ENCODE data around the gene MEF2D. TPM values are rescaled to one million over a fixed set of nuclear protein-coding genes. Genes with fewer than 3 reads are reported as not detected.

MEF2D gene
- total and polyA plus RNA-seq, 7 donors, result 43.1 to 258 (median 126) TPM

DNA sequence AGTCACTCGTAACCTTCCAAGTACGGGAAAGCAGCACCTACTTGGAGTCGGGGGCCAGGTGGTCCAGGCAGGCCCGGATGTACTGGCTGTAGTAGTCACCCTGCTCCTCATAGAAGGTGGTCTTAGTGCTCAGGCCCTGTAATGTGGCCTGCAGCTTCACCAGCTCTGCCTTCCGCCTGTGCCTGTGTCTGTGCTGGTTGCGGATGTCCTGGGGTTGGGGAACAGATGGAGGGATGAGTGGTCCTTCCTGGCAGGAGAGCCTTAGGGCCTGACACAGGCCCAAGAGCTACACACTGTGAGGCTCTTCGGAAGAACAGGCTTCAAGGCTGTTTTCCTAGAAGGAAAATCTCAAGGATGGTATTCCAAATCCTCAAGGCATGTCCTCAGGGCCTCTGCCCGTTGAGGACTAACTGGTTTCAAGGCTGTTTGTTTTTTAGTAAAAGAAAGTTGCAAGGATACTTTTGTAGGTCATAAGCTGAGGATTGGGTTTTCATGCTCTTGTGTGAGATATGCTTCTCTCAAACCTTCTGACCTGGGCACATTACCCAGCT is 28.4 kb upstream of the MEF2D start:
- WGBS, 3 donors, result 89 to 94% (median 92%) methylated on average over 8 of the region's 8 CpGs

DNA sequence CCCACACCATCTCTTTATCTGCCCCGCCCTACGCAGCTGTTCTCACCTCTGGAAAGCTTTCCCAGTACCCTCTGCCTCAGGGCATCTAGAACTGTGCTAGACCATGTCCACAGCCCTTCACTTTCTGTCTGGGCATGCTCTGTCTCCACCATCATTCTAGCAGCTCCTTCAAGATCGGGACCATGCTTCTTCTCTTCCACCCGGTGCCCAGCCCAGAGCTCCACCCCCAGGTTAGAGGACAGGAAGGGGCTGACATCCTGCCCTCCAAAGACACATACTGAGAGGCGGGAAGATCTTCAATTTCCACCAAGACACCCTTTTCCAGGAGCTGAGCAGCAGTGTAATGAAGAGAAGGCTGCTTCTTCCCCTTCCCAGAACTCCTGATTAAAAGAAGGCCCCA is 27.7 kb upstream of the MEF2D start:
- intact Hi-C loops (cut with DNase I), result no loop called here
- H3K4me3 ChIP-seq, result no peak overlapping the region
- no peaks in the 10 kb centered on the region for H3K27me3 ChIP-seq (ENCODE audit: insufficient read depth in 3 of 3, low read length in 2 of 3)
- DNase-seq (no peak), ATAC-seq (no peak)
- TF ChIP-seq CTCF (IDR thresholded peaks at IDR 0.05), result no peak
- 80 to 89% (median 82%) methylated on average over 5 of the region's 5 CpGs for WGBS, 3 donors
- no peaks in the 10 kb centered on the region for H3K9me3 ChIP-seq
- H3K27ac ChIP-seq, result no peak overlapping the region
- H3K36me3 ChIP-seq (ENCODE audit: insufficient read depth in 1 of 2, low read depth in 1 of 2), result no peaks in the 10 kb centered on the region
- H3K4me1 ChIP-seq, result peaks cover 5% of the 10 kb centered on the region

More for the DNA sequence above, 28.4 kb upstream of the MEF2D start:
- Histone ChIP-seq H3K36me3 (ENCODE audit: insufficient read depth in 1 of 2, low read depth in 1 of 2) (no peaks in the 10 kb centered on the region), H3K4me3 (no peak overlapping the region), H3K27me3 (ENCODE audit: insufficient read depth in 3 of 3, low read length in 2 of 3) (no peaks in the 10 kb centered on the region), H3K9me3 (no peaks in the 10 kb centered on the region), H3K27ac (no peak overlapping the region), H3K4me1 (peaks cover 5% of the 10 kb centered on the region)
- ATAC-seq, result no peak
- TF ChIP-seq CTCF (IDR thresholded peaks at IDR 0.05), result no peak
- intact Hi-C loops (cut with DNase I), result no loop called here
- no peak for DNase-seq

- Histone ChIP-seq H3K36me3 (ENCODE audit: insufficient read depth in 1 of 2, low read depth in 1 of 2) (no peaks in the 10 kb centered on the region), H3K4me1 (peaks cover 2% of the 10 kb centered on the region), H3K27ac (no peak overlapping the region), H3K27me3 (ENCODE audit: insufficient read depth in 3 of 3, low read length in 2 of 3) (no peaks in the 10 kb centered on the region), H3K4me3 (no peak overlapping the region), H3K9me3 (no peaks in the 10 kb centered on the region)
- WGBS, 3 donors, result 56 to 75% (median 73%) methylated on average over 2 of the region's 2 CpGs
- intact Hi-C loops (cut with DNase I), result no loop called here
- TF ChIP-seq CTCF (IDR thresholded peaks at IDR 0.05), result no peak
- ATAC-seq (no peak), DNase-seq (no peak)
Measured at GRCh38 chr1:156527584-156527983, 27.0 kb upstream of the MEF2D start.

- no peak for TF ChIP-seq CTCF (IDR thresholded peaks at IDR 0.05)
- H3K9me3 ChIP-seq, result no peaks in the 10 kb centered on the region
Measured at GRCh38 chr1:156525856-156526489, 25.4 kb upstream of the MEF2D start.

GRCh38 chr1:156525071-156525501 is 24.5 kb upstream of the MEF2D start:
- Histone ChIP-seq H3K9me3 (no peaks in the 10 kb centered on the region), H3K27me3 (ENCODE audit: insufficient read depth in 3 of 3, low read length in 2 of 3) (no peaks in the 10 kb centered on the region), H3K27ac (no peak overlapping the region), H3K4me3 (no peak overlapping the region), H3K4me1 (no peaks in the 10 kb centered on the region), H3K36me3 (ENCODE audit: insufficient read depth in 1 of 2, low read depth in 1 of 2) (no peaks in the 10 kb centered on the region)
- 42 to 51% (median 43%) methylated on average over 6 of the region's 6 CpGs for WGBS, 3 donors
- DNase-seq (no peak), ATAC-seq (no peak)
- intact Hi-C loops (cut with DNase I), result no loop called here
- no peak for TF ChIP-seq CTCF (IDR thresholded peaks at IDR 0.05)

More at GRCh38 chr1:156525856-156526489, 25.4 kb upstream of the MEF2D start:
- Histone ChIP-seq H3K36me3 (ENCODE audit: insufficient read depth in 1 of 2, low read depth in 1 of 2) (no peaks in the 10 kb centered on the region), H3K4me1 (no peaks in the 10 kb centered on the region), H3K27me3 (ENCODE audit: insufficient read depth in 3 of 3, low read length in 2 of 3) (no peaks in the 10 kb centered on the region), H3K27ac (no peak overlapping the region), H3K4me3 (no peak overlapping the region)
- DNase-seq (no peak), ATAC-seq (no peak)
- intact Hi-C loops (cut with DNase I), result no loop called here
- 83 to 88% (median 84%) methylated on average over 2 of the region's 2 CpGs for WGBS, 3 donors

Data from psoas muscle (tissue), 8 donors.